HEK293 (cell line): Measurements from ENCODE around the gene MAPRE3.

Experiments used
- CTCF ChIA-PET: fragments of 350-600 bp; formaldehyde crosslinking; extraction: SDS; loops from one replicate; lab custom pipeline; 2021; ENCODE audit warnings: antibody characterized with exemption; lab: Yijun Ruan, JAX
- POLR2A ChIA-PET: fragments of 300-600 bp; formaldehyde crosslinking; extraction: SDS; loops from one replicate; lab custom pipeline; 2020; ENCODE audit warnings: antibody characterized with exemption, inconsistent platforms; lab: Yijun Ruan, JAX
- H3K27ac ChIP-seq: fragments of 200-500 bp; sonication (Bioruptor generic); 2 replicates; pipeline ENCODE4 v1.5.1; 2014; ENCODE audit warnings: low read depth, low read length, control low read depth, inconsistent platforms; ENCODE audit errors: extremely low read depth
- H3K36me3 ChIP-seq, 2 experiments: fragments of 200-500 bp in 1 of 2; sonication (Bioruptor generic) in 1 of 2; 1 replicate in 1 of 2; 2 replicates in 1 of 2; pipeline ENCODE4 v1.5.1; 2014 to 2017; ENCODE audit warnings: inconsistent platforms in 2 of 2, low read length in 2 of 2; ENCODE audit not compliant: control insufficient read depth in 2 of 2, insufficient read depth in 1 of 2
- H3K4me1 ChIP-seq: fragments of 200-500 bp; sonication (Bioruptor generic); 2 replicates; pipeline ENCODE4 v1.5.1; 2014; ENCODE audit warnings: mild to moderate bottlenecking, low read length, inconsistent platforms; ENCODE audit not compliant: control insufficient read depth, insufficient read depth
- H3K4me3 ChIP-seq: 2 replicates; pipeline ENCODE4 v1.5.1; 2011; ENCODE audit warnings: low read depth, mild to moderate bottlenecking, control low read depth, low read length, moderate library complexity
- H3K9me3 ChIP-seq: fragments of 200-500 bp; sonication (Bioruptor generic); 2 replicates; pipeline ENCODE4 v1.5.1; 2014; ENCODE audit warnings: low read depth, low read length, inconsistent platforms; ENCODE audit not compliant: control insufficient read depth, insufficient read depth
- CTCF ChIP-seq: fragments of 450-650 bp; formaldehyde crosslinking; IDR thresholded peaks from 2 replicates; pipeline ENCODE4 v1.5.1; 2016; ENCODE audit warnings: missing biosample characterization, missing genetic modification characterization
- HIC1 ChIP-seq: fragments of 450-650 bp; formaldehyde crosslinking; IDR thresholded peaks from 2 replicates; pipeline ENCODE4 v1.5.1; 2016; ENCODE audit warnings: missing biosample characterization, missing genetic modification characterization
- KLF17 ChIP-seq: fragments of 450-650 bp; formaldehyde crosslinking; IDR thresholded peaks from 2 replicates; pipeline ENCODE4 v1.5.1; 2016; ENCODE audit warnings: missing biosample characterization, missing genetic modification characterization
- PRDM1 ChIP-seq: fragments of 450-650 bp; formaldehyde crosslinking; IDR thresholded peaks from 2 replicates; pipeline ENCODE4; 2016; ENCODE audit warnings: missing biosample characterization, missing genetic modification characterization
- REST ChIP-seq: fragments of 450-650 bp; formaldehyde crosslinking; IDR thresholded peaks from 2 replicates; pipeline ENCODE4 v1.5.1; 2016; ENCODE audit warnings: missing biosample characterization, missing genetic modification characterization
- ZFP69B ChIP-seq: fragments of 450-650 bp; formaldehyde crosslinking; IDR thresholded peaks from 2 replicates; pipeline ENCODE4 v1.5.1; 2016; ENCODE audit warnings: missing biosample characterization, missing genetic modification characterization
- ZNF112 ChIP-seq: fragments of 450-650 bp; formaldehyde crosslinking; IDR thresholded peaks from 2 replicates; pipeline ENCODE4 v1.5.0; 2017; ENCODE audit warnings: missing biosample characterization, missing genetic modification characterization
- ZNF133 ChIP-seq: fragments of 450-650 bp; formaldehyde crosslinking; IDR thresholded peaks from 2 replicates; pipeline ENCODE4 v1.5.1; 2016; ENCODE audit warnings: missing biosample characterization, missing genetic modification characterization
- ZNF138 ChIP-seq: fragments of 450-650 bp; formaldehyde crosslinking; IDR thresholded peaks from 2 replicates; pipeline ENCODE4 v1.5.1; 2016; ENCODE audit warnings: missing biosample characterization, missing genetic modification characterization, borderline replicate concordance
- ZNF211 ChIP-seq: fragments of 450-650 bp; formaldehyde crosslinking; IDR thresholded peaks from 2 replicates; pipeline ENCODE4 v1.5.1; 2016; ENCODE audit warnings: low read depth, missing biosample characterization, missing genetic modification characterization
- ZNF24 ChIP-seq: fragments of 450-650 bp; formaldehyde crosslinking; IDR thresholded peaks from 2 replicates; pipeline ENCODE4 v1.5.1; 2016; ENCODE audit warnings: missing biosample characterization, missing genetic modification characterization
- ZNF501 ChIP-seq: fragments of 450-650 bp; formaldehyde crosslinking; IDR thresholded peaks from 2 replicates; pipeline ENCODE4 v1.5.1; 2016; ENCODE audit warnings: missing biosample characterization, missing genetic modification characterization
- ZNF596 ChIP-seq: fragments of 450-650 bp; IDR thresholded peaks from 2 replicates; pipeline ENCODE4 v1.5.0; 2018; ENCODE audit warnings: missing biosample characterization, mild to moderate bottlenecking, missing genetic modification characterization, moderate library complexity
- ZNF600 ChIP-seq: fragments of 450-650 bp; formaldehyde crosslinking; IDR thresholded peaks from 2 replicates; pipeline ENCODE4 v1.5.1; 2016; ENCODE audit warnings: missing biosample characterization, missing genetic modification characterization
- ZNF621 ChIP-seq: fragments of 450-650 bp; formaldehyde crosslinking; IDR thresholded peaks from 2 replicates; pipeline ENCODE4 v1.5.1; 2017; ENCODE audit warnings: missing biosample characterization, missing genetic modification characterization
- ZNF654 ChIP-seq: fragments of 450-650 bp; formaldehyde crosslinking; IDR thresholded peaks from 2 replicates; pipeline ENCODE4 v1.5.1; 2016; ENCODE audit warnings: low read depth, missing biosample characterization, missing genetic modification characterization
- ZNF768 ChIP-seq: fragments of 450-650 bp; formaldehyde crosslinking; IDR thresholded peaks from 2 replicates; pipeline ENCODE4 v1.5.1; 2018; ENCODE audit warnings: missing biosample characterization, mild to moderate bottlenecking, missing genetic modification characterization

Gene MAPRE3

GRCh38 chr2:26940001-26940400 is 30.4 kb upstream of the MAPRE3 start:
- TF ChIP-seq ZFP69B (no peak), ZNF768 (tag by site-specific recombination) (no peak), ZNF211 (tag by site-specific recombination) (no peak), ZNF24 (tag by site-specific recombination) (no peak), ZNF596 (peak; percentile 38; the same call in 1 of the 2 replicates), REST (tag by site-specific recombination) (no peak)

GRCh38 chr2:26941486-26941885 is 29.0 kb upstream of the MAPRE3 start:
- Histone ChIP-seq H3K36me3 (peaks cover 3 to 60% of the 10 kb centered on the region in 2 experiments; a peak in 2 of 3 replicates), H3K4me1 (no peaks in the 10 kb centered on the region), H3K9me3 (no peaks in the 10 kb centered on the region), H3K4me3 (no peak overlapping the region), H3K27ac (no peak overlapping the region)
- TF ChIP-seq KLF17 (tag by site-specific recombination) (no peak), ZNF112 (tag by site-specific recombination) (no peak), ZNF621 (no peak), ZNF133 (tag by site-specific recombination) (no peak), HIC1 (no peak), ZNF138 (tag by site-specific recombination) (no peak)
- CTCF ChIA-PET, result interaction anchor here (0.7 to 6.6 kb wide), 9 partner anchors 15 to 99 kb away, joined by 3 to 156 read pairs (median 8); partner anchors contain the start of gene DPYSL5
- POLR2A ChIA-PET, result no interaction called here

More at GRCh38 chr2:26940001-26940400, 30.4 kb upstream of the MAPRE3 start:
- H3K9me3 ChIP-seq, result no peaks in the 10 kb centered on the region
- no peak overlapping the region for H3K27ac ChIP-seq
- POLR2A ChIA-PET, result no interaction called here
- CTCF ChIA-PET, result interaction anchor here (0.6 to 6.6 kb wide), 7 partner anchors 18 to 154 kb away, joined by 3 to 156 read pairs (median 5); partner anchors contain the start of gene DPYSL5
- peaks cover 3 to 57% of the 10 kb centered on the region in 2 experiments; a peak in 2 of 3 replicates for H3K36me3 ChIP-seq
- H3K4me1 ChIP-seq, result no peaks in the 10 kb centered on the region
- H3K4me3 ChIP-seq, result no peak overlapping the region

GRCh38 chr2:26942543-26943295 is 27.7 kb upstream of the MAPRE3 start:
- TF ChIP-seq CTCF (tag by site-specific recombination) (peak; percentile 62), ZNF654 (tag by site-specific recombination) (peak; percentile 40), ZNF600 (tag by site-specific recombination) (0 out of 2 replicates have a peak, but pooled peaks have one; percentile 16), ZNF501 (tag by site-specific recombination) (no peak), PRDM1 (tag by site-specific recombination) (0 out of 2 replicates have a peak, but pooled peaks have one; percentile 13)
- H3K4me1 ChIP-seq, result no peaks in the 10 kb centered on the region
- ChIA-PET CTCF (interaction anchor here (0.5 to 6.6 kb wide), 27 partner anchors 8 to 326 kb away, joined by 3 to 156 read pairs (median 5); partner anchors contain the start of gene DPYSL5), POLR2A (interaction anchor here (1.2 to 1.3 kb wide), 2 partner anchors 94 to 96 kb away, joined by 3 to 9 read pairs; partner anchors contain the start of gene DPYSL5)
- peaks cover 3 to 72% of the 10 kb centered on the region in 2 experiments; a peak in 2 of 3 replicates for H3K36me3 ChIP-seq
- no peaks in the 10 kb centered on the region for H3K9me3 ChIP-seq
- H3K4me3 ChIP-seq, result no peak overlapping the region
- no peak overlapping the region for H3K27ac ChIP-seq
